ENCODE results near the gene CAPN15.

Gene CAPN15

GRCh38 chr16:580946-581498 lies 53.5 kb downstream of the CAPN15 start:
- Histone ChIP-seq H2AFZ (ENCODE audit: low read length) (no peak overlapping the region), H4K20me1 (ENCODE audit: insufficient read depth, low read length, poor library complexity, severe bottlenecking) (no peaks in the 10 kb centered on the region), H3F3A (ENCODE audit: low read depth) (no peaks in the 10 kb centered on the region), H3K4me1 (ENCODE audit: insufficient read depth, low read length, poor library complexity, severe bottlenecking) (peaks cover 9% of the 10 kb centered on the region), H3K4me2 (ENCODE audit: low read depth, low read length, poor library complexity, severe bottlenecking) (no peak overlapping the region), H3K9me2 (replicated peaks; ENCODE audit: low read depth, low read length) (no peaks in the 10 kb centered on the region), H3K27me3 (ENCODE audit: insufficient read depth, low read length, poor library complexity, severe bottlenecking) (no peaks in the 10 kb centered on the region), H3K9ac (ENCODE audit: low read depth, low read length, poor library complexity, severe bottlenecking) (no peak overlapping the region), H3K9me3 (ENCODE audit: insufficient read depth, low read depth, low read length) (no peaks in the 10 kb centered on the region), H3K36me3 (ENCODE audit: insufficient read depth, low read length) (no peaks in the 10 kb centered on the region), H3K79me2 (ENCODE audit: insufficient read depth, low read length) (no peaks in the 10 kb centered on the region), H3K4me3 (ENCODE audit: low read length, poor library complexity, severe bottlenecking) (no peak overlapping the region)
- TF ChIP-seq CTCF (conservative IDR thresholded peaks at IDR 0.05; ENCODE audit: low read length), result no peak
- TF ChIP-seq EZH2phosphoT487 (IDR thresholded peaks at IDR 0.05; ENCODE audit: borderline replicate concordance), result no peak

GRCh38 chr16:582218-582613 lies 54.7 kb downstream of the CAPN15 start:
- Histone ChIP-seq H2AFZ (ENCODE audit: low read length) (no peak overlapping the region), H3K9ac (ENCODE audit: low read depth, low read length, poor library complexity, severe bottlenecking) (no peak overlapping the region), H3K36me3 (ENCODE audit: insufficient read depth, low read length) (no peaks in the 10 kb centered on the region), H3K79me2 (ENCODE audit: insufficient read depth, low read length) (peaks cover 3% of the 10 kb centered on the region; the same call in 1 of the 2 replicates), H3K4me1 (ENCODE audit: insufficient read depth, low read length, poor library complexity, severe bottlenecking) (no peaks in the 10 kb centered on the region), H4K20me1 (ENCODE audit: insufficient read depth, low read length, poor library complexity, severe bottlenecking) (no peaks in the 10 kb centered on the region), H3K4me3 (ENCODE audit: low read length, poor library complexity, severe bottlenecking) (no peak overlapping the region), H3K4me2 (ENCODE audit: low read depth, low read length, poor library complexity, severe bottlenecking) (no peak overlapping the region), H3K27me3 (ENCODE audit: insufficient read depth, low read length, poor library complexity, severe bottlenecking) (no peaks in the 10 kb centered on the region), H3K9me3 (ENCODE audit: insufficient read depth, low read depth, low read length) (no peaks in the 10 kb centered on the region), H3F3A (ENCODE audit: low read depth) (no peaks in the 10 kb centered on the region), H3K9me2 (replicated peaks; ENCODE audit: low read depth, low read length) (no peaks in the 10 kb centered on the region)
- TF ChIP-seq EZH2phosphoT487 (IDR thresholded peaks at IDR 0.05; ENCODE audit: borderline replicate concordance), result no peak
- no peak for TF ChIP-seq CTCF (conservative IDR thresholded peaks at IDR 0.05; ENCODE audit: low read length)

GRCh38 chr16:582614-583331 lies 55.3 kb downstream of the CAPN15 start:
- H3K36me3 ChIP-seq (ENCODE audit: insufficient read depth, low read length), result no peaks in the 10 kb centered on the region
- no peaks in the 10 kb centered on the region for H3F3A ChIP-seq (ENCODE audit: low read depth)
- no peak overlapping the region for H3K9ac ChIP-seq (ENCODE audit: low read depth, low read length, poor library complexity, severe bottlenecking)
- no peaks in the 10 kb centered on the region for H3K27me3 ChIP-seq (ENCODE audit: insufficient read depth, low read length, poor library complexity, severe bottlenecking)
- H3K4me1 ChIP-seq (ENCODE audit: insufficient read depth, low read length, poor library complexity, severe bottlenecking), result no peaks in the 10 kb centered on the region
- no peaks in the 10 kb centered on the region for H3K9me2 ChIP-seq (replicated peaks; ENCODE audit: low read depth, low read length)
- H3K4me3 ChIP-seq (ENCODE audit: low read length, poor library complexity, severe bottlenecking), result no peak overlapping the region
- no peaks in the 10 kb centered on the region for H3K9me3 ChIP-seq (ENCODE audit: insufficient read depth, low read depth, low read length)
- H3K4me2 ChIP-seq (ENCODE audit: low read depth, low read length, poor library complexity, severe bottlenecking), result no peak overlapping the region
- TF ChIP-seq EZH2phosphoT487 (IDR thresholded peaks at IDR 0.05; ENCODE audit: borderline replicate concordance), result no peak
- no peak for TF ChIP-seq CTCF (conservative IDR thresholded peaks at IDR 0.05; ENCODE audit: low read length)
- H3K79me2 ChIP-seq (ENCODE audit: insufficient read depth, low read length), result peaks cover 9% of the 10 kb centered on the region; the same call in 1 of the 2 replicates
- no peaks in the 10 kb centered on the region for H4K20me1 ChIP-seq (ENCODE audit: insufficient read depth, low read length, poor library complexity, severe bottlenecking)
- no peak overlapping the region for H2AFZ ChIP-seq (ENCODE audit: low read length)

Data from Loucy (cell line).